Measurements from ENCODE around the gene TCL1B. TPM values are rescaled to one million over a fixed set of nuclear protein-coding genes. Genes with fewer than 3 reads are reported as not detected.
"Not testable (repeated sequence)": the region's sequence is repeated elsewhere in the genome, so short reads cannot be mapped to it uniquely, and the experiment has no call there.

The TCL1B gene
- total and polyA plus RNA-seq, 11 donors = not detected

- no peak for ATAC-seq
- no peak for DNase-seq
- WGBS, 4 donors = 72 to 86% (median 79%) methylated on average over 6 of the region's 6 CpGs
- H3K4me3 ChIP-seq = no peak overlapping the region
- intact Hi-C loops (cut with DNase I) = no loop called here
- no peaks in the 10 kb centered on the region for H3K36me3 ChIP-seq
- H3K27ac ChIP-seq = no peak overlapping the region
- no peaks in the 10 kb centered on the region for H3K4me1 ChIP-seq
- peaks cover 0 to 20% (median 11%) of the 10 kb centered on the region in 12 donors for H3K9me3 ChIP-seq
- TF ChIP-seq POLR2A (IDR thresholded peaks at IDR 0.05) (no peak), CTCF (IDR thresholded peaks at IDR 0.05) (no peak)
- peaks cover 0 to 40% (median 2%) of the 10 kb centered on the region in 9 donors for H3K27me3 ChIP-seq
These were observed 41.0 kb downstream of the TCL1B start for GRCh38 chr14:95727056-95727700.

GRCh38 chr14:95729402-95730028 lies 43.3 kb downstream of the TCL1B start:
- DNase-seq; intact Hi-C loops (cut with DNase I); ATAC-seq; H3K4me1 ChIP-seq; H3K4me3 ChIP-seq; H3K36me3 ChIP-seq; H3K27ac ChIP-seq; H3K9me3 ChIP-seq: not testable (repeated sequence)
- 69 to 85% (median 77%) methylated on average over 8 of the region's 8 CpGs for WGBS, 4 donors
- H3K27me3 ChIP-seq = peaks cover 0 to 36% (median 2%) of the 10 kb centered on the region in 9 donors

GRCh38 chr14:95730126-95730525 lies 43.9 kb downstream of the TCL1B start:
- ATAC-seq = no peak
- 77 to 91% (median 88%) methylated on average over 5 of the region's 5 CpGs for WGBS, 4 donors

GRCh38 chr14:95733212-95733611 lies 47.0 kb downstream of the TCL1B start:
- Histone ChIP-seq H3K27me3 (peaks cover 0 to 20% (median 2%) of the 10 kb centered on the region in 9 donors), H3K4me3 (no peak overlapping the region), H3K9me3 (no peaks in the 10 kb centered on the region), H3K36me3 (no peaks in the 10 kb centered on the region), H3K27ac (no peak overlapping the region), H3K4me1 (no peaks in the 10 kb centered on the region)
- 88 to 98% (median 93%) methylated on average over 1 of the region's 1 CpG for WGBS, 4 donors
- ATAC-seq (no peak), DNase-seq (no peak)
- TF ChIP-seq POLR2A (IDR thresholded peaks at IDR 0.05) = no peak
- TF ChIP-seq CTCF (IDR thresholded peaks at IDR 0.05) = no peak
- intact Hi-C loops (cut with DNase I) = no loop called here

More at GRCh38 chr14:95730126-95730525, 43.9 kb downstream of the TCL1B start:
- Histone ChIP-seq H3K36me3 (no peaks in the 10 kb centered on the region), H3K4me3 (no peak overlapping the region), H3K9me3 (no peaks in the 10 kb centered on the region), H3K27ac (no peak overlapping the region), H3K27me3 (peaks cover 0 to 36% (median 2%) of the 10 kb centered on the region in 9 donors), H3K4me1 (no peaks in the 10 kb centered on the region)
- DNase-seq = no peak
- intact Hi-C loops (cut with DNase I) = no loop called here
- TF ChIP-seq POLR2A (IDR thresholded peaks at IDR 0.05) = no peak
- TF ChIP-seq CTCF (IDR thresholded peaks at IDR 0.05) = no peak
